GM18868 (cell line): ENCODE data around the gene PTPRR.
"Not testable (repeated sequence)": the region's sequence is repeated elsewhere in the genome, so short reads cannot be mapped to it uniquely, and the experiment has no call there.

Source experiments
- ATAC-seq: cut with Tn5 transposase; IDR thresholded peaks from one replicate; pipeline ENCODE4 v1.9.1; 2021; ENCODE audit warnings: mild to moderate bottlenecking, moderate library complexity; ENCODE audit not compliant: unreplicated experiment

Gene PTPRR

DNA sequence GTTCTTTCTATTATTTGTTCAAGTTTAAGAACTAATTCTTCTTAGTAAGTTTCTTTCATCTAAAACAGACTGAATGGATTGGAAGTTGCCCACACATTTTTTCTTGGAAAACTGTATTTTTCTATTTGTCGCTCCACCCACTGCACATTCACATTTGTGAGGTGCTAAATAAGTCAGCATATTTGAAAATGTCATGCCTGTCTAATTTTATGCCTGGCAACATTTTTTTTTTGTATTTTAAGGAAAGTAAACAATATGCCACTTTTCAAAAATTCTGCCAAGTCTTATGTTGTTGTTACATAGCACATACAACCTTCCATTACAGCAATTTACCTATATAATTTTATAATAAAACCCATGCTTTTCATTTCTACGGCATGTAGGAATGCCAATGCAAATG is 170.6 kb downstream of the PTPRR start:
- ATAC-seq, result no peak

DNA sequence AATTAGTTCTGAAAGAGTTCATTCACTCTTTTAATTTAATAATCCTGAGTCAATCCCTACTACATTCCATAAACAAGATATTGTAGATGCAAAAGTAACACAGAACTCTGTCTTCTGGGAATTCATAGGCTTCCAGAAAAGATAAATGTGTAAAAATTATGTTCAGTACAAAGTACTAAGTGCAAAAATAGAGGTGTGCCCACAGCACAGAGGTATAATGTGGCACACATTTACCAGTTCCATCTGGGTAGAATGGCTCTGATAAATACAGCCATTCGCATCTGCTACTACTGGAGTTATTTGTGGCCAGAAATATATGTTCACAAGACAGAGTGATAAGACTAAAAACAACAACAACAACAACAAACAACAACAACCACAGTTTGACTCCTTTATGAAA is 171.7 kb downstream of the PTPRR start:
- no peak for ATAC-seq

DNA sequence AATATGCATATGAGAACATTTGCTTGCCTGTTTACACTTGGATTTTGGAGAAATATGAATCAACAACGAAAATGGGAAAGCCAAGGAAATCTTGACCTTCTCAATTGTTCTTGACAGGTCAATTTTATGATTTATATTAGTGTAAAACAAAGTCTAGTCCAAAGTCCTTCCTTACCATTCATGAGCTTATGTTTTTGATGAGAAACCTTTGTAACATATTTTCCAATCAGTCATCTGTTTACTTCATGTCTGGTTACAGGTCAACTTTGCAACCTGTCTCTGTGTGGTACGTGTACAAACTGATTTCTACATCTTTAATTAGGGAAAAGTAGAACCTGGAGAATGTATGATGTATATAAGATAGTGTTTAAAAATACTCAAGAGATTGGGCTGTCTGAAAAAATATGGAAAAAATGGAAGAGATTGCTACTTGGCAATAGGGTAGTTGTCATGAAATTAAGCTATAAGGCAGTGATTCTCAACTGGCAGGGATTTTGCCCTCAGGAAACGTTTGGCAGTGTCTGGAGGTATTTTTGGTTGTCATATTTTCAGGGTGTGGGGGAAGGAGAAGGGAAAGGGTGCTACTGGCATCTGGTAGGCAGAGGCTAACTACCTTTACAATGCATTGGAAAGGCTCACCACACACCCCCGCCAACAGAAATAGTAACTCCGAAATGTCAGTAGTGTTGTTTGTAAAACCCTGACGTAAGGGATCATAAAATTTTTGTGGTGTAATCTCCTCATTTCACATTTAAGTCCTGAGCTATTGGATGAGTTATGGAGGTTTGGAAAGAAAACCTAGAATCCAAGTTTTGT is 172.9 kb downstream of the PTPRR start:
- ATAC-seq, result no peak

DNA sequence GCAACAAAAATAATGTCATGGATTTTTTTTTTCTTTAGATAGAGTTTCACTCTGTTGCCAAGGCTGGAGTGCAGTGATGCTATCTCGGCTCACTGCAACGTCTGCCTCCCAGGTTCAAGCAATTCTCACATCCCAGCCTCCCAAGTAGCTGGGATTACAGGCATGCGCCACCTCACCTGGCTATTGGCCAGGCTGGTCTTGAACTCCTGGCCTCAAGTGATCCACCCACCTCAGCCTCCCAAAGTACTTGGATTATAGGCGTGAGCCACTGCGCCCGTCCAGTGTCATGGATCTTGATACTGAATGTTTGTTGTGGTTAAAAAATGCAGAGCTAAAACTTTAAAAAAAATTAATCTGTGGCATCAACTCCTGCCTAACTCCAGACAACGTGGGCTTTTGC is 175.5 kb downstream of the PTPRR start:
- no peak for ATAC-seq

DNA sequence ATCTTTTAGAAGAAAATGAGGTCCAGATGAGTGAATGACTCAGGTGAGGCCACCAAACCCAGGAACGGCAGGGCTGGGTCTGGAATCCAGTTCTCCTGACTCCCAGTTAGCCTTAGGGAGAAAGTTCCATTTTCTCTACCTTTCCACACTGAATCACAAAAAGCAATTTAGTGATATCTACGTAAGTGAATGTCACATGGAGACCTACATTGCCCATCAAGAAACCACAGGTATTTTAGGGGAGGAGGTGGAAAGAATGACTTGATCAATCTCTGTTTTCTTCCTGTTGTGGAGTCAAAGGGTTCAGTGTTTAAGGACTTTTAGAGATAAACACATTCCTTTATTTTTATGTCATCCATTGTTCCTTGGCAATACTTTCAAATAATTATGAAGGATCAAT is 176.4 kb downstream of the PTPRR start:
- ATAC-seq, result no peak

DNA sequence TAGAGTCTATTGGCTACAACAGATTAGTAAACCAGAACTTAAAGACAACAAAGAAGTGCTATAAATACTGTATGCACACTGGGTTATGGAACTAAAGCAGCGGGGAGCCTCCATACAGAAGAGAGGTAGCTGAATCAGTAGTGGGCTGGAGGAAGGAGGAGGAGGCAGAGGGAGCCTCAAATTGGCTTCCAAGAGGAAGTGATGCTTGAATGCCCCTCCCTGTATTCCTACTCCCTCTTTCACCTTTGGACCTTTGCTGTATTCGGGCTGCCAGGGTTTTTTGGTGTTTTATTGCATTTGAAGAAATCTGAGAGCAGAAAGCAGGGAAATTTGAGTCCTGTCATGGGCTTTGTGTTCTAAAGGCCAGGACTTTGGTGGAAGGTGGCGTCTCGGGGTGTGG is 179.3 kb downstream of the PTPRR start:
- no peak for ATAC-seq

DNA sequence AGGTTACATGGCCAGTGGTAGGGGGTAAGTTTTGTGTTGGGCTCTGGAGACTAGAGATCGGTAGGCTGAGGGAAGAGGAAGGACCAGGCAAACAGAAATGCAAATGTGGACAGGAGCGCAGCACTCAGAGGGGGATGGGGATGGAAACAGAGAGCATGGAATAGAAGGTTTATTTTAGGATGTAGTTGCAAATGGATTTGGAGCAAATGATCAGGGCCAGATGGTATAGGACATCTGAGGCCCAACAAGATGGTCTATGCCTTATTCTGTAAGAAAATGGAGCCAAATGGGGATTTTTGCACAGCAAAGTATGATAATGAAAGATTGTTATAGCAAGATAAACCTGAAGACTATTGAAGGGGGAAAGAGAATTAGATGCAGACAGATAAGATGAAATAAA is 180.8 kb downstream of the PTPRR start:
- no peak for ATAC-seq

DNA sequence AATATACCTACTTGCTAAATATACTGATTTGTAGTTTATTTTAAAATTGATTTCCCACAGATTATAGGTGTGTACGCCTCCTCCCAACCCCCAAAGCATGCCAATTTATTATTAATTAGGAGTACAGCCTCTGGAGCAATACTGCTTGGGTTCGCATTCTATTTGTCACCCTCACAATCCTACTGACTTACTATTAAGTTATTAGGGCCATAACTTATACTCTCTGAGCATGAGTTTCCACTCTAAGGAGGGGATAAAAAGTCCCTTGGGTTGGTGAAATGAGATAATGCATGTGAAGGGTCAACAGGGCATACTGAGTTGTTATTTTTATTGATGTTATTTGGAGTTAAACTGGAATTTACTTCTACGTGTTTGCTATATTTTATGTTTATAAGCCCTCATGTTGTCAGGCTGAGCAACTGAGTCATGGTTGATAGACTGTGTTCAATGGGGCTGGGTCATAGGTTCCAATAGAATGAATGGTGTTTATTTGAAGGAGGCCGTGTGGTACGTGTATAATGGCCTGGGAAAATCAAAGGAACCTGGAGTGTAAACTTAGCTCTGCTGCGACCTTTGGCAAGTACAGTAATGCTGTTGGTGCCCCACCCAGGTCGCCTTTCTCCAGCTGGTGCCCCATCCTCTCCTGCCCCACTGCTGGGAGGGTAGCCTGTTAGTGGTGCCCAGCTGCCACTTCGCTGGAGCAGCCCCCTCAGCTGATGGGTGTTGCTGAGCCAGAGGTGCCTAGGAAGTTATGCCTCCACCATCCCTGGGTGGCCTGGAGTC is 184.0 kb downstream of the PTPRR start:
- ATAC-seq, result no peak

DNA sequence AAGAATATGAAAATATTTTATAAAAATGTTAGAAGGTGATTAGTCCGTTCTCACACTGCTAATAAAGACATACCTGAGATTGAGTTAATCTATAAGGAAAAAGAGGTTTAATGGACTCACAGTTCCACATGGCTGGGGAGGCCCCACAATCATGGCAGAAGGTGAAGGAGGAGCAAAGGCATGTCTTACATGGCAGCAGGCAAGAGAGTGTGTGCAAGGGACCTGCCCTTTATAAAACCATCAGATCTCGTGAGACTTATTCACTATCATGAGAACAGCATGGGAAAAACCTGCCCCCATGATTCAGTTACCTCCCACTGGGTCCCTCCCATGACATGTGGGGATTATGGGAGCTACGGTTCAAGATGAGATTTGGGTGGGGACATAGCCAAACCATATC is 185.3 kb downstream of the PTPRR start:
- ATAC-seq, result not testable (repeated sequence)

DNA sequence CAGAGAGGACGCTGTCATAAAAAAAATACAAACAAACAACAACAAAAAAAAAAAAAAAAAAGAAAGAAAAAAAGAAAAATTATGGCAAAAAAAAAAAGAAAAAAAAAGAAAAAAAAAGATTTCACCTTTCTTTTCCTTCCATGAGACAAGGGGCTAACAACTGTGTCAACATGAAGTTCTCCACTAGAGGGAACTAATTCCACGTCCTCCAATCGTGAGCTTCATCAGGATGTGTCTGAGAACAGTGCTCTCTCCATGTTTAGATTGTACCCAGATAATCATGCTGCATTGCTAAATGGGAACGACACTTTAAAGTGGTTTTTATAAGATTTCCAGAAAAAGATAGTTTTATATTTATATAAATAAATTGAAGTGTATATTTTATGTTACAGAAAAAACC is 187.2 kb downstream of the PTPRR start:
- ATAC-seq, result peak; percentile 94

DNA sequence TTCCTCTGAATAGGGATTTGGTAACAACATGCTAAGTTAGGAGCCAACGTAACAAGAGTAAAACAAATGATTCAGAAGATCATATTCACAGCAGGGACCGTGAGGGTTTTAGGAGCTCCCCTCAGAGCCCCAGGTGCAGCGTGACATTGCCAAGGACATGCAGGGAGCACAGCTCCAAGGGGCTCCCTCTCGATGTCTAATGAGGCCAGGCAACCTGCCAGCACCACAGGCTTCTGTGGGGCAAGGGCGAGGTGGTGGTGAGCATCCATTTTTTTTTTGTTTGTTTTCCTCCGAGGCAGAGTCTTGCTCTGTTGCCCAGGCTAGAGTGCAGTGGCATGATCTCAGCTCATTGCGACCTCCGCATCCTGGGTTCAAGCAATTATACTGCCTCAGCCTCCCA is 188.3 kb downstream of the PTPRR start:
- no peak for ATAC-seq

DNA sequence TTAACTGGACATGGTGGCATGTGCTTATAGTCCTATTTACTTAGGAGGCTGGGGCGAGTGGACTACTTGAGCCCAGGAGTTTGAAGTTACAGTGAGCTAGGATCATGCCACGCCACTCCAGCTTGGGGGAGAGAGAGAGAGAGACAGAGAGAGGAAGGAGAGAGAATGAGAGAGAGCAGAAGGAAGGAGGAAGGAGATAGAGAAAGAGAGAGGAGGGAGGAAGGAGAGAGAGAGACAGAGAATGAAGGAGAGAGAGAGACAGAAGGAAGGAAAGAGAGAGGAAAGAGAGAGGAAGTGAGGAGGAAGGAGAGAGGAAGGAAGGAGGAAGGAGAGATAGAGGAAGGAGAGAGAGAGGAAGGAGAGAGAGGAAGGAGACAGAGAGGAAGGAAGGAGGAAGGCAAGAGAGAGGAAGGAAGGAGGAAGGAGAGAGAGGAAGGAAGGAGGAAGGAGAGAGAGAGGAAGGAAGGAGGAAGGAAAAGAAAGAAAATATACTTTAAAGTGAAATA is 189.8 kb downstream of the PTPRR start:
- no peak for ATAC-seq

DNA sequence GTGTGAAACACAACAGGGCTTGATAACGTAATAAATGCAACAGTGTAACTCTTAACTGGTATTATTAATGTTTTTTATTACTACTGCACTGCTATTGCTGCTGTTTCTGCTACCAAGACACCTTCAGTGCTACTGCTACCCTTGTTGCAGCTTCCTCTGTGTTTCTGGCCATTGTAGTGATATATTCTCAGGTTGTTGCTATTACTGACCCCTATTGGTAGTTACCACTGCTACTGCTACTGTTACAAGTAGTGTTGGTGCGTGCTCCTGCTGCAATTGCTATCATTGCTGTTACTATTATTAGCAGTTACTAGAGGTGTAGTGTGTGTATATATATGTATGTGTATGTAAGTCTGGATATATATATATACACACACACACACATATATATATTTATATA is 196.1 kb downstream of the PTPRR start:
- peak; percentile 66 for ATAC-seq

DNA sequence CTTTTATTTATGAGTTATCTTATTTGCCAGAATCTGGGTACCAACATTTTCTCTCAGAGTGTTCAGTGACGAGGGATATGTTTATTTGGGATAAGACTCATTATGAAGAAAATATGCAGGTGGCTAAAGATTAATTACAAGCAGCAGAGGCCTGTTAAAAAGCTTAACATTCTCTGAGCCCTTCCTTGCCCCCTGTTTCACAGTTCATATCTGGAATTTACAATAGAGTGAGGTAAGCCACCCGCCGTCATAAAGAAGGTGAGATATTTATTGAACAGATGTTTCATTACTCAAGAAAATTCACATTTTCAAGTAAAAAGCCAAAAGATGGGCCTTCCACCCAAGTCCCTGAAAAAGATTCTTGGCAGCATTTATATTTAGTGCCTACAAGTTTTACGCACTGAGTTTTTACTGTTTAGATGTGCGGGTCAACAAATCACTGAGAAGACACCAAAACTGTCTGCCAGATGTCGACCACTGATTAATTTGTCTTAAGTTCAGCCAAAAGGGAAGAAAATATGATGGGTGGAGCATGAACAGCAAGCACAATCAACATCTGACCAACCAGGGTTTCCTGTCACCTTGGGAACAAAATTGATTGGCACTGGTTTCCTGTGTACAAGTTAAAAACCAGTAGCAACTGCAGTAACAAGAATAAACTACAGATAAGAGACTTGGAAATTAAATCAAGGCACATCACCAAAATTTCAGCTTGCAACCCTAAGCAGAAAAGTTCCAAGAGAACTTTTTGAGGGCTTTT is 197.8 kb downstream of the PTPRR start:
- ATAC-seq, result no peak

DNA sequence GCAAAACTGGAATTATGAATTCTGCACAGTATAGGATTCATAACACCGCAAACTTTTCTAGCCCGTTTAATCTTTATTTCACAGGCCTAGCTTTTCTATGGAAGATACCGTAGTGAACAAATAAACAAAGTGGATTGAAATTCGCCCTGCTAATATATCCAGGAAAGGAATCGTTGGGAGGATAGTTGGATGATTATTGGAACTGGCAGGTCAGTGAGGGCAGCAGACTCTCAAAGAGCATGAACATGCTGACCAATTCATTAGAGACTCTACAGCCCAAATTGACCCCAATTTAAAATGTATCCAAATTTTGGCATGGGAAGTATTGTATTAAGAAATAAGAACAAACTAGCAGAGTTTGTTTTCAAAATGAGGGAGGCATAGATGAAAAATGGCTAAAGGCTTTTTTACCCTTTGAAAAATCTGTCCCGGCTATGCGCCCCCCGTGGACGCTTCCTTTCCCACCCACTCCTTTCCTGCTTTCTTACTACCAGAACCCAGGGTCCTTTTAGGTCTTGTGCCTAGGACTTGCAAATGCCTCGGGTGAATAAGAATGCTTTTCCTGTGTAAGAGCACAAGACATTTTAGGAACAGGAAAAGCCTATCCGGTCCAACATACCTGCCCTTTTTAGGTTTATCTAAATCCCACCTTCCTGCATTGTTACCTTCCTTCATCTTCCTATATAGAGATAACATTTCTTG is 198.7 kb downstream of the PTPRR start:
- ATAC-seq, result no peak

DNA sequence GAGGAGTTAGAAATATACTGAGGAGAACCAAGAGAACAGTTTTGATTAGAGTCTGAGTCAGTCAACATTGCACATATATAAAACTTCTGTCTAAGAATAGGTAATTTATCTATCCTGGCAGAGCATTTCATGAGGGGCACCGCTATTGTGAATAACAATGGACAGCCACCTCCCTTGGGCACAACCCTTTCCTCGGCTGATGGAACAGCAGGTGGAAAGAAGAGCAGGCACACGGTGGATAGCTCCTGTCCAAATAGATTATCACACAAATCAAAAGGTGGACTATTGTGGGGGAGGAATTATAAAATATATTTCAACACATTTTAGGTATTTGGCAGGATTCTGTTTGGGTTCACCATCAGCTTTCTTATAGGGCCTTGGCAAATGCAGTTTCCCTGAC is 199.3 kb downstream of the PTPRR start:
- no peak for ATAC-seq

DNA sequence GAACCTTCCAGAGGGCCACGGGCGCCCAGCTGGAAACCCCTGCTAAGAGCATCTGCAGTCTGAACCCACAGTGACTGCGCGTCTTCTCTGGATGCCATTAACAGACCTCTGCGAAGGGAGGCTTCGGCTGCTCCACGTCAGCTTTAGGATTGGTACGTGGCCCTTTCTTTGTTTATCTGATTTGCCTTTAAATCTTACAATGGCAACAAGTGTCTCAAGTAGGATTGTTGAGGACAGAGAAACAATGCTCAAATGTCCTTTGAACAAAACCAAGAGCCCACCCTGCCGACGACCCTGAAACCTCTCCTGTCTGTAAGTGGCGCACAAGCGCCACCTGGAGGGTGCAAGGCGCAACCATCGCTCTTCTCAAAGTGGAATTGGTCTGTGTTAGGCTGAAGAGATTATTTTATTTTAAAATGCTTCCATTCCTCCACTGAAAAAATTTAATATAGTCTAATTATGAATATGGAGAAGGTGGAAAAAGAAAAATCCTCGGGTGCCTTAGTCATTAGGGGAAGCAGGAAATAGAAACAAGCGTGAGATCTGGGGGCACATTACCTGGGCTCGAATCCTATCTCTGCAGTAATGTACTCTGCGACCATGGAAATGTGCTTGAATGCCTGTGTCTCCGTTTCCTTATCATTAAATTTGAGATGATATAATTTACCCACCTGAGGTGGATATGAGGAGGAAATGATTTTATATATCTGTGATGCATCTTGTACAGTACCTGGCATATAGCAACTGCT is 200.7 kb downstream of the PTPRR start:
- ATAC-seq, result peak; percentile 58

DNA sequence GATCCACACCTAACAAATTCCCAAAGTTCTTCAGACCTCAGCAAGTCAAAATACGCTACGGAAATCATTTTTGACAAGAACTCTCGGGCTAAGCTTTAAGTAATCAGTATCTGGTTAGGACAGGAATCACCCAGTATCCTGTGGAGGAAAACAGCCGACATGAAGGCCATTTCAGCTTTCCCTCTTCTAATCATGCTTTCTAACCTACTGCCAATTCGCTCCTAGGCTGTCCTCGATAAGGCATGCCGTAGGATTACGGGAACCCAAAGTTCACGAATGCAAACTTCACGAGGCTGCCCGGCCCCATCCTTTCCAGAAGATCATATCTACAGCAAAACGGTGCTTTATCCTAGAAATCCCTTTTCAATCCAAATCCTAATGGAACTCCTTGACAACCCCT is 201.5 kb downstream of the PTPRR start:
- no peak for ATAC-seq

DNA sequence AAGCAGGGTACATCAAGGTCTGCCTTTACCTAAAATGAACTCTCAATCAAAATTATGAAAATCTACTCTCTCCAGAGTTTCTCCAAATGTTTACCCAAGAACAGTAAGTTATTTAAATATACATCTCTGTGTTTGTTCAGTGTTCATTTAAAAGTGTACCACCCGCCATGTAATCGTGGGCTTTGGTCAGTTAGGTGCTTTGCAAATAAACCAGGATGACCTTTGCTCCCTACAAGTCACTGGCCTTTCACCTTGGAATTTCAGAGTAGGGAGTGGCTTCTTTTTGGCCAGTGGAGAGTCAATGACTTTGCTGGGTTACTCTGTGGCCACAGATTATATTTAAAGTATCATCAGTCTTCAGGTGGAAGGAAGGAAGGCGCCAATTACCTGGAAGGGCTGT is 208.7 kb downstream of the PTPRR start:
- ATAC-seq, result no peak

DNA sequence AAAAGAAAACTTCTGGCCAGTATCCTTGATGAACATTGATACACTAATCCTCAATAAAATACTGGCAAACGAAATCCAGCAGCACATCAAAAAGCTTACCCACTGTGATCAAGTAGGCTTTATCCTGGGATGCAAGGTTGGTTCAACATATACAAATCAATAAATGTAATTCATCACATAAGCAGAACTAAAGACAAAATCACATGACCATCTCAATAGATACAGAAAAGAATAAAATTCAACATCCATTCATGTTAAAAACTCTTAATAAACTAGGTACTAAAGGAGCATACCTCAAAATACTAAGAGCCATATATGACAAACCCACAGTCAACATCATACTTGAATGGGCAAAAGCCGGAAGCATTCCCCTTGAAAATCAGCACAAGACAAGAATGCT is 211.5 kb downstream of the PTPRR start:
- ATAC-seq, result no peak
